ENCODE data around the gene CLBA1.
"Not testable (repeated sequence)": the region's sequence is repeated elsewhere in the genome, so short reads cannot be mapped to it uniquely, and the experiment has no call there.

- not testable (repeated sequence) for TF ChIP-seq CTCF (conservative IDR thresholded peaks at IDR 0.05; ENCODE audit: low read length); EZH2phosphoT487 (IDR thresholded peaks at IDR 0.05; ENCODE audit: borderline replicate concordance)
Observed at GRCh38 chr14:104944436-104945205, 41.0 kb upstream of the CLBA1 start.

All from Loucy (cell line).